Mammary epithelial cell (primary cell): Measurements from ENCODE around the gene CTTN.

Experiments
- EZH2 ChIP-seq: IDR thresholded peaks from 2 replicates; pipeline ENCODE4 v1.6.1; 2012; ENCODE audit warnings: low read length, inconsistent platforms, borderline replicate concordance
- TF ChIP-seq, protein P1 (sequence below), 2 donors: IDR thresholded peaks in 1 of 2; conservative IDR thresholded peaks in 1 of 2; 2 replicates each; pipeline ENCODE4 v1.5.1; 2011 to 2012; ENCODE audit warnings: inconsistent platforms in 2 of 2, low read length in 2 of 2, mild to moderate bottlenecking in 2 of 2, control low read depth in 1 of 2, low read depth in 1 of 2; ENCODE audit not compliant: insufficient read depth in 1 of 2; ENCODE audit errors: extremely low read depth in 1 of 2

DNA sequence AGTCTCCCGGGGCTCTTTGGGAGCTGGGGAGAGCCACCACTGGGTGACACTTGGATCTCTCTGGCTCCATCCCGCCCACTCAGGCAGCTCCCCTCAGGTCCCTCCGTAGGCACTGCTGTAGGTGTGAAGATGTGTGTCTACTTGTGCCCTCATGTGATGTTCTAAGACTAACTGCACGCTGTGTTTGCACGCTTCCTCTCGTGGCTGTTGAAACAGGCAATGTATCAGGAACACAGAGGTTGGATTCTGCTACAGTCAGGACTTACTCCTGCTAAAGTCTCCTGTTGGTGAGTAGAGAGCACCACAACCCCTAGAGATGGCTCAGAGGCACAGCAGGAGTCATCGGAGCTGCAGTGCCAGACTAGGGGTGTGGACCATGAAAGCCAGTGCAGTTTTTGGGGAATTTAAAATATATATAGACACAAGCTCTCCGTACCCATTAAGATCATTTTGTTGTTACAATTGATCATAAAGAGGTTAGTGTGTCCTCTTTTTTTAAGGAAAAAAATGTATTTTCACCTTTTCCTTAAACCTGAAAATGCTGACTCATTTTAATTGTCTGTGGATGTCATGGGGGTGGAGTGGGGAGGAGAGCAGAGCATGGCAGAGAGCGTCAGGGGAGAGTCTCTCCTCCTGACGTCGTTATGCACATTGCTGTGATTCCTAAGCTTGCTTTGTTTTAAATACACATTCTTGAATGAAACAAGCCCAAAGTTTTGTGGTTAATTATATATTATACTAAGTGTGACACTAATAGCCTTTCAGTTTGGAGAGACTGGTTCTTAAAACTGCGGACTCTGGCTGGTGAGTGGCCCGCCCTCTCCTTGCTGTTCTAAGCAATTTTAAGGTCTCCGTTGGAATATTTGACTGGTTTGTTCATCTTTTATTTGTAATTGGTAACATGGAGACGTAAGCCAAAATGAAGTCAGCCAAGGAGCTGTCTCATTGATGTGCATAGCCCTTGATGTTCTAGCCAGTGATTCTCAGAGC is 16.2 kb upstream of the CTTN start:
- TF ChIP-seq, protein P1, sequence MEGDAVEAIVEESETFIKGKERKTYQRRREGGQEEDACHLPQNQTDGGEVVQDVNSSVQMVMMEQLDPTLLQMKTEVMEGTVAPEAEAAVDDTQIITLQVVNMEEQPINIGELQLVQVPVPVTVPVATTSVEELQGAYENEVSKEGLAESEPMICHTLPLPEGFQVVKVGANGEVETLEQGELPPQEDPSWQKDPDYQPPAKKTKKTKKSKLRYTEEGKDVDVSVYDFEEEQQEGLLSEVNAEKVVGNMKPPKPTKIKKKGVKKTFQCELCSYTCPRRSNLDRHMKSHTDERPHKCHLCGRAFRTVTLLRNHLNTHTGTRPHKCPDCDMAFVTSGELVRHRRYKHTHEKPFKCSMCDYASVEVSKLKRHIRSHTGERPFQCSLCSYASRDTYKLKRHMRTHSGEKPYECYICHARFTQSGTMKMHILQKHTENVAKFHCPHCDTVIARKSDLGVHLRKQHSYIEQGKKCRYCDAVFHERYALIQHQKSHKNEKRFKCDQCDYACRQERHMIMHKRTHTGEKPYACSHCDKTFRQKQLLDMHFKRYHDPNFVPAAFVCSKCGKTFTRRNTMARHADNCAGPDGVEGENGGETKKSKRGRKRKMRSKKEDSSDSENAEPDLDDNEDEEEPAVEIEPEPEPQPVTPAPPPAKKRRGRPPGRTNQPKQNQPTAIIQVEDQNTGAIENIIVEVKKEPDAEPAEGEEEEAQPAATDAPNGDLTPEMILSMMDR (conservative IDR thresholded peaks at IDR 0.05 in 1 of 2, IDR thresholded peaks at IDR 0.05 in 1 of 2; ENCODE audit: extremely low read depth in 1 of 2, insufficient read depth in 1 of 2, low read depth in 1 of 2, low read length in 2 of 2): no peak
- TF ChIP-seq EZH2: no peak
